ENCODE measurements around the gene GPR3. TPM values are rescaled to one million over a fixed set of nuclear protein-coding genes. Genes with fewer than 3 reads are reported as not detected.

Gene GPR3
- total RNA-seq, 1 experiment from 2014 or later = 1.3 TPM

GRCh38 chr1:27409669-27410068 is 17.2 kb downstream of the GPR3 start:
- BruUV-seq (replicated peaks) = no TSS peak
- H3K27ac Mint-ChIP-seq (ENCODE audit: unreplicated experiment) = no peak overlapping the region

GRCh38 chr1:27410709-27411108 is 18.3 kb downstream of the GPR3 start:
- DNase-seq = no peak
- intact Hi-C loops (cut with micrococcal nuclease; ENCODE audit: unreplicated experiment) = no loop called here
- CTCF ChIA-PET = interaction anchor here (1.0 kb wide), 1 partner anchor 10 kb away, joined by 4 read pairs; no protein-coding TSS in a partner anchor
- BruUV-seq (replicated peaks) = no TSS peak
- no peak overlapping the region for H3K4me3 Mint-ChIP-seq (ENCODE audit: low read depth, unreplicated experiment)
- H3K27me3 Mint-ChIP-seq (ENCODE audit: unreplicated experiment) = no peaks in the 10 kb centered on the region
- no peak overlapping the region for H3K27ac Mint-ChIP-seq (ENCODE audit: unreplicated experiment)
- TF ChIP-seq, protein P1, sequence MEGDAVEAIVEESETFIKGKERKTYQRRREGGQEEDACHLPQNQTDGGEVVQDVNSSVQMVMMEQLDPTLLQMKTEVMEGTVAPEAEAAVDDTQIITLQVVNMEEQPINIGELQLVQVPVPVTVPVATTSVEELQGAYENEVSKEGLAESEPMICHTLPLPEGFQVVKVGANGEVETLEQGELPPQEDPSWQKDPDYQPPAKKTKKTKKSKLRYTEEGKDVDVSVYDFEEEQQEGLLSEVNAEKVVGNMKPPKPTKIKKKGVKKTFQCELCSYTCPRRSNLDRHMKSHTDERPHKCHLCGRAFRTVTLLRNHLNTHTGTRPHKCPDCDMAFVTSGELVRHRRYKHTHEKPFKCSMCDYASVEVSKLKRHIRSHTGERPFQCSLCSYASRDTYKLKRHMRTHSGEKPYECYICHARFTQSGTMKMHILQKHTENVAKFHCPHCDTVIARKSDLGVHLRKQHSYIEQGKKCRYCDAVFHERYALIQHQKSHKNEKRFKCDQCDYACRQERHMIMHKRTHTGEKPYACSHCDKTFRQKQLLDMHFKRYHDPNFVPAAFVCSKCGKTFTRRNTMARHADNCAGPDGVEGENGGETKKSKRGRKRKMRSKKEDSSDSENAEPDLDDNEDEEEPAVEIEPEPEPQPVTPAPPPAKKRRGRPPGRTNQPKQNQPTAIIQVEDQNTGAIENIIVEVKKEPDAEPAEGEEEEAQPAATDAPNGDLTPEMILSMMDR (IDR thresholded peaks at IDR 0.05; ENCODE audit: unreplicated experiment) = no peak
- H3K9me3 Mint-ChIP-seq (ENCODE audit: low read depth, unreplicated experiment) = no peaks in the 10 kb centered on the region
- H3K4me1 Mint-ChIP-seq (ENCODE audit: low read depth, unreplicated experiment) = no peaks in the 10 kb centered on the region
- peaks cover 23% of the 10 kb centered on the region for H3K36me3 Mint-ChIP-seq (ENCODE audit: insufficient read depth, unreplicated experiment)

More at GRCh38 chr1:27409669-27410068, 17.2 kb downstream of the GPR3 start:
- Mint-ChIP-seq H3K36me3 (ENCODE audit: insufficient read depth, unreplicated experiment) (peaks cover 17% of the 10 kb centered on the region), H3K27me3 (ENCODE audit: unreplicated experiment) (no peaks in the 10 kb centered on the region), H3K4me1 (ENCODE audit: low read depth, unreplicated experiment) (no peaks in the 10 kb centered on the region), H3K4me3 (ENCODE audit: low read depth, unreplicated experiment) (no peak overlapping the region), H3K9me3 (ENCODE audit: low read depth, unreplicated experiment) (no peaks in the 10 kb centered on the region)
- intact Hi-C loops (cut with micrococcal nuclease; ENCODE audit: unreplicated experiment) = no loop called here
- DNase-seq = no peak
- TF ChIP-seq, protein P1 (IDR thresholded peaks at IDR 0.05; ENCODE audit: unreplicated experiment) = no peak
- CTCF ChIA-PET = interaction anchor here (1.0 kb wide), 1 partner anchor 11 kb away, joined by 4 read pairs; no protein-coding TSS in a partner anchor

GRCh38 chr1:27412502-27412901 is 20.1 kb downstream of the GPR3 start:
- no peak for DNase-seq
- no peak overlapping the region for H3K27ac Mint-ChIP-seq (ENCODE audit: unreplicated experiment)
- no peak overlapping the region for H3K4me3 Mint-ChIP-seq (ENCODE audit: low read depth, unreplicated experiment)
- CTCF ChIA-PET = no interaction called here
- TF ChIP-seq, protein P1 (IDR thresholded peaks at IDR 0.05; ENCODE audit: unreplicated experiment) = no peak
- no TSS peak for BruUV-seq (replicated peaks)
- intact Hi-C loops (cut with micrococcal nuclease; ENCODE audit: unreplicated experiment) = no loop called here
- H3K4me1 Mint-ChIP-seq (ENCODE audit: low read depth, unreplicated experiment) = no peaks in the 10 kb centered on the region
- H3K36me3 Mint-ChIP-seq (ENCODE audit: insufficient read depth, unreplicated experiment) = peaks cover 33% of the 10 kb centered on the region
- no peaks in the 10 kb centered on the region for H3K27me3 Mint-ChIP-seq (ENCODE audit: unreplicated experiment)
- no peaks in the 10 kb centered on the region for H3K9me3 Mint-ChIP-seq (ENCODE audit: low read depth, unreplicated experiment)

DNA sequence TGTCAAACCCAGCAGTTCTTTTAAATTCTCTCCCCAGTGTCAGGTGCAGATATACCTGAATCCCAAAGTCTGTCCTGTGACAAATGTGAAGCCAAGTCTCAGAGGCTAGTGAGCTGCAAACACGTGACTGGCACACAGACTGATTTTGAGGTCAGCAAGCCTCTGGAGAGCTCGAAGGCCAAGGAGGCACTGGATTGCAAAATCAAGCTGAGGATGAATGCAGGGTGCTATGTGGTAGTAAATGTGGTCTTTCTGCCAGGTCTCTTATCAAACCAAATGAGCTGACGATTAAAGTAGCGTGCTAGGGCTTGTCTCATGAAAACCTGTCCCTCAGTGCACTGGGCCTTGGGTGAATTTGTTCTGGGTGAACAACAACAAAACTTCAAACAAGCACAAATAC is 20.6 kb downstream of the GPR3 start:
- H3K27ac Mint-ChIP-seq (ENCODE audit: unreplicated experiment) = no peak overlapping the region
- intact Hi-C loops (cut with micrococcal nuclease; ENCODE audit: unreplicated experiment) = no loop called here
- H3K4me3 Mint-ChIP-seq (ENCODE audit: low read depth, unreplicated experiment) = no peak overlapping the region
- TF ChIP-seq, protein P1 (IDR thresholded peaks at IDR 0.05; ENCODE audit: unreplicated experiment) = no peak
- peaks cover 1% of the 10 kb centered on the region for H3K4me1 Mint-ChIP-seq (ENCODE audit: low read depth, unreplicated experiment)
- no peaks in the 10 kb centered on the region for H3K9me3 Mint-ChIP-seq (ENCODE audit: low read depth, unreplicated experiment)
- H3K36me3 Mint-ChIP-seq (ENCODE audit: insufficient read depth, unreplicated experiment) = peaks cover 30% of the 10 kb centered on the region
- CTCF ChIA-PET = no interaction called here
- no TSS peak for BruUV-seq (replicated peaks)
- no peaks in the 10 kb centered on the region for H3K27me3 Mint-ChIP-seq (ENCODE audit: unreplicated experiment)
- DNase-seq = no peak

All from Calu3 (cell line).